HepG2 (cell line): Measurements from ENCODE around the gene DVL3. TPM values are rescaled to one million over a fixed set of nuclear protein-coding genes. Genes with fewer than 3 reads are reported as not detected.

ENCODE experiments used
- CTCF ChIP-seq: sonication (generic); formaldehyde crosslinking; IDR thresholded peaks from 2 replicates; pipeline ENCODE4 v1.5.0; 2020; ENCODE audit warnings: mild to moderate bottlenecking, missing genetic modification reagents, moderate library complexity
- POGZ ChIP-seq: sonication (generic); formaldehyde crosslinking; IDR thresholded peaks from 2 replicates; pipeline ENCODE4 v1.4.0; 2020; ENCODE audit warnings: mild to moderate bottlenecking, missing genetic modification reagents
- USF2 ChIP-seq, 2 experiments: sonication (generic) in 1 of 2; formaldehyde crosslinking in 1 of 2; IDR thresholded peaks; 2 replicates each; pipeline versions ENCODE4 v1.5.1 to v1.6.1; 2011 to 2020; ENCODE audit warnings: borderline replicate concordance in 1 of 2, low read depth in 1 of 2, low read length in 1 of 2, mild to moderate bottlenecking in 1 of 2, missing genetic modification reagents in 1 of 2, moderate library complexity in 1 of 2
- ZBTB40 ChIP-seq, 2 experiments: fragments of 450-650 bp in 1 of 2; sonication (generic) in 1 of 2; formaldehyde crosslinking in 1 of 2; IDR thresholded peaks; 2 replicates each; pipeline versions ENCODE4 v1.6.1 to v1.8.0; 2016 to 2022; ENCODE audit warnings: antibody characterized with exemption in 1 of 2, mild to moderate bottlenecking in 1 of 2, missing genetic modification reagents in 1 of 2
- ZNF557 ChIP-seq: sonication (generic); formaldehyde crosslinking; IDR thresholded peaks from 2 replicates; pipeline ENCODE4 v1.4.0; 2020; ENCODE audit warnings: missing genetic modification reagents
- ZNF674 ChIP-seq: sonication (generic); formaldehyde crosslinking; IDR thresholded peaks from 2 replicates; pipeline ENCODE4 v1.5.0; 2020; ENCODE audit warnings: low read depth, mild to moderate bottlenecking, missing genetic modification reagents
- ZSCAN9 ChIP-seq: IDR thresholded peaks from 2 replicates; pipeline ENCODE4 v1.6.1; 2016; ENCODE audit warnings: borderline replicate concordance
- polyA plus RNA-seq, 8 experiments: library from polyadenylated mRNA; depleted of rRNA in 3 of 8; stranded (reverse) in 7 of 8; unstranded in 1 of 8; fragments of >200 nt; fragmentation: Illumina TruSeq in 4 of 8; extraction: Trizol in 4 of 8; gene quantifications; 2 replicates each; pipeline versions ENCODE4 v1.2.1 to v1.2.3, GENCODE V29; 2011 to 2016; ENCODE audit warnings: low read depth in 4 of 8, missing spikeins in 1 of 8, mixed read lengths in 1 of 8; ENCODE audit not compliant: insufficient read depth in 1 of 8
- total RNA-seq, 5 experiments: library from RNA; depleted of rRNA; stranded (reverse); fragments of >200 nt; fragmentation: Illumina TruSeq; extraction: Trizol; gene quantifications; 2 replicates each; pipeline ENCODE4 v1.2.3, GENCODE V29; 2016; ENCODE audit warnings: low read depth in 1 of 5

Gene DVL3
- total and polyA plus RNA-seq, 2 of the 13 experiments (the other 11 are each of a cell fraction or from before 2014, with no cell fraction given) = 29.0 to 36.1 TPM

- TF ChIP-seq ZBTB40 (IDR thresholded peaks at IDR 0.05) = no peak
- TF ChIP-seq ZBTB40 (CRISPR knock-in tag; IDR thresholded peaks at IDR 0.05) = no peak; the same call in 1 of the 2 replicates
- TF ChIP-seq ZSCAN9 (CRISPR knock-in tag) = no peak
- TF ChIP-seq ZNF557 = no peak
- no peak for TF ChIP-seq ZNF674
- no peak for TF ChIP-seq USF2 (IDR thresholded peaks at IDR 0.05; ENCODE audit: low read depth, low read length)
- TF ChIP-seq USF2 (CRISPR knock-in tag; IDR thresholded peaks at IDR 0.05; ENCODE audit: borderline replicate concordance) = 0 out of 2 replicates have a peak, but pooled peaks have one; percentile 21
- peak; percentile 51 for TF ChIP-seq CTCF (CRISPR knock-in tag)
- peak; percentile 58; the same call in 1 of the 2 replicates for TF ChIP-seq POGZ (CRISPR knock-in tag)
These were observed 19.7 kb downstream of the DVL3 start, which contains the start of gene AP2M1 (continued) for GRCh38 chr3:184174646-184175492.
